ENCODE measurements around the gene PHF23. TPM values are rescaled to one million over a fixed set of nuclear protein-coding genes. Genes with fewer than 3 reads are reported as not detected.
A peak's percentile ranks its signal among the peaks of the same experiment; 100 is the strongest.

PHF23 gene
- total and polyA plus RNA-seq, 2 donors (not counting 1 experiment from before 2014, with no cell fraction given), result 45.4 to 48.7 TPM

DNA sequence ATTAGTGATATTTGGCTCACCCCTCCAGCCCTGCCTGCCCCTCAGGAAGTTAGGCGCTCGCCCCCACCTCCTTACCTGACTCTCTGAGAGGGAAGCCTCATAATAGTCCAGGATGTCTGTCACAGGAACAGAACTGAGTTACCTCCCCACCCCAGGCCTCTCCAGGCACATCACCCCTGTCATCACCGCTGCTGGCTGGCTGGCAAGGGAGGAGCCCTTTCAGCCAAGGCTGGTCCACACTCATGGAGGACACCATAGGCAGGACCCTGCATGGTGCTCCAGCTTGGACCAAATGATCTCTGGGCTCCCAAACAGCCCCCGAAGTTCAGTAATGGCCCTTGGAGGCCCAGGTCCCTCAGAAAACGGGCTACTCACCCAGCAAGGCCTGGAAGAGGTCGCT, 21.1 kb downstream of the PHF23 start:
- Histone ChIP-seq H3K27me3 (ENCODE audit: control insufficient read depth, insufficient read depth, low read length) (no peaks in the 10 kb centered on the region), H4K20me1 (ENCODE audit: control insufficient read depth, extremely low read depth, insufficient read depth, low read length) (no peaks in the 10 kb centered on the region), H3K9me3 (ENCODE audit: control insufficient read depth, insufficient read depth, low read depth, low read length) (no peaks in the 10 kb centered on the region), H3K4me3 (replicated peaks in 1 of 4; ENCODE audit: control extremely low read depth in 1 of 4, insufficient read depth in 1 of 4, low read depth in 3 of 4, low read length in 4 of 4) (peak overlapping the region in 2 of 4 experiments; percentile 52 to 74), H3K4me1 (ENCODE audit: control insufficient read depth, extremely low read depth, insufficient read depth, low read length) (peaks cover 17% of the 10 kb centered on the region), H3K36me3 (ENCODE audit: control insufficient read depth, insufficient read depth, low read length) (peaks cover 14% of the 10 kb centered on the region), H2AFZ (ENCODE audit: low read length) (no peak overlapping the region), H3K27ac (ENCODE audit: insufficient read depth, low read length) (peak overlapping the region; percentile 49), H3K4me2 (ENCODE audit: extremely low read depth, insufficient read depth, low read length) (peak overlapping the region; percentile 78), H3K79me2 (ENCODE audit: control insufficient read depth, insufficient read depth, low read length) (peaks cover 37% of the 10 kb centered on the region), H3K9ac (ENCODE audit: insufficient read depth, low read length) (no peak overlapping the region)
- TF ChIP-seq, protein P1, sequence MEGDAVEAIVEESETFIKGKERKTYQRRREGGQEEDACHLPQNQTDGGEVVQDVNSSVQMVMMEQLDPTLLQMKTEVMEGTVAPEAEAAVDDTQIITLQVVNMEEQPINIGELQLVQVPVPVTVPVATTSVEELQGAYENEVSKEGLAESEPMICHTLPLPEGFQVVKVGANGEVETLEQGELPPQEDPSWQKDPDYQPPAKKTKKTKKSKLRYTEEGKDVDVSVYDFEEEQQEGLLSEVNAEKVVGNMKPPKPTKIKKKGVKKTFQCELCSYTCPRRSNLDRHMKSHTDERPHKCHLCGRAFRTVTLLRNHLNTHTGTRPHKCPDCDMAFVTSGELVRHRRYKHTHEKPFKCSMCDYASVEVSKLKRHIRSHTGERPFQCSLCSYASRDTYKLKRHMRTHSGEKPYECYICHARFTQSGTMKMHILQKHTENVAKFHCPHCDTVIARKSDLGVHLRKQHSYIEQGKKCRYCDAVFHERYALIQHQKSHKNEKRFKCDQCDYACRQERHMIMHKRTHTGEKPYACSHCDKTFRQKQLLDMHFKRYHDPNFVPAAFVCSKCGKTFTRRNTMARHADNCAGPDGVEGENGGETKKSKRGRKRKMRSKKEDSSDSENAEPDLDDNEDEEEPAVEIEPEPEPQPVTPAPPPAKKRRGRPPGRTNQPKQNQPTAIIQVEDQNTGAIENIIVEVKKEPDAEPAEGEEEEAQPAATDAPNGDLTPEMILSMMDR (conservative IDR thresholded peaks at IDR 0.05 in 1 of 2, IDR thresholded peaks at IDR 0.05 in 1 of 2; ENCODE audit: low read depth in 1 of 2, low read length in 2 of 2), result no peak
- TF ChIP-seq EZH2 (IDR thresholded peaks at IDR 0.05; ENCODE audit: low read length, missing control alignments), result no peak
- no peak for DNase-seq (ENCODE audit: low read depth in 2 of 2)

DNA sequence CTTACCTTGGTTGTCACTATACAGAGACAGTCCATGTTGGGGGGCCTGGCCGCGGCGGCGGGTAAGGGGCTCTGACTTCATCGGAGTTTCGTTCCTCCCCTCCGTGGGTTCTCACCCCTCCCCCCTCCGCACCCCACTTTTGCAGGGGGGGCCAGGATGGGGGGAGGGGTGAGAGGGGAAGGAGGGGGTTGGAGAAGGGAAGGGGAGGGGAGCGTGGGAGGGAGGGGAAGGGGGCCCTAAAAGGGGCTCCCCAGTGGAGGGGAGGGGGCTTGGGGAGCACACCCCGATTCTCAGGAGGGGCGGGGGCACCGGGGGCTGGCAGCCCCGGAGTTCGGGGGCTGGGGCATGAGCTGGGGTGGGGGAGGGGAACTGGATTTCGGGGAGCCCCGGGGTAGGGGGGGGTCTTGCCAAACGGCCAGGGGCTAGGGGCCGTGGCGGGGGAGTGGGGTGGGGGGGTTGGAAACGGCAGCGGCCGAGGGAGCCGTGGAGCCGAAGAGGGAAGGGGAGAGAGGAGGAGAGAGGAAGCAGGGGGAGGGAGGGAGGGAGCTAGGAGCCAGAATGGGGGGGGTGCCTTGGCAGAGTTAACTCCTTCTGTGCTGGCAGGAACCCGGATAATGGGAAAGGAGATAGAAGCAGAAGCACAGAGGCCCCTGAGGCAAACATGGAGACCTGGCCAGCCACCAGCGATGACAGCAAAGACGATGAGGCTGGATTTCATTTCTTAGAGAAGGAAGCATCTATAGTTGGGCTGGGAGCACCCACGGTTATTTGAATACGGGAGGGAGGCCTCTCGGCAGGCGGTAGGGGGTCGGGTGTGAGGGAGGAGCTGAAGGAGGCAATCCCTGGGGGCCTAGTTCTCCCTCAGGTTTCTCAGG, 21.9 kb downstream of the PHF23 start:
- Histone ChIP-seq H3K79me2 (ENCODE audit: control insufficient read depth, insufficient read depth, low read length) (peaks cover 36% of the 10 kb centered on the region), H3K4me1 (ENCODE audit: control insufficient read depth, extremely low read depth, insufficient read depth, low read length) (peaks cover 17% of the 10 kb centered on the region), H3K36me3 (ENCODE audit: control insufficient read depth, insufficient read depth, low read length) (peaks cover 8% of the 10 kb centered on the region), H3K27ac (ENCODE audit: insufficient read depth, low read length) (peak overlapping the region; percentile 49), H3K9ac (ENCODE audit: insufficient read depth, low read length) (peak overlapping the region; percentile 63), H3K9me3 (ENCODE audit: control insufficient read depth, insufficient read depth, low read depth, low read length) (no peaks in the 10 kb centered on the region), H3K27me3 (ENCODE audit: control insufficient read depth, insufficient read depth, low read length) (no peaks in the 10 kb centered on the region), H3K4me2 (ENCODE audit: extremely low read depth, insufficient read depth, low read length) (peak overlapping the region; percentile 92), H4K20me1 (ENCODE audit: control insufficient read depth, extremely low read depth, insufficient read depth, low read length) (no peaks in the 10 kb centered on the region), H2AFZ (ENCODE audit: low read length) (peak overlapping the region; percentile 54), H3K4me3 (replicated peaks in 1 of 4; ENCODE audit: control extremely low read depth in 1 of 4, insufficient read depth in 1 of 4, low read depth in 3 of 4, low read length in 4 of 4) (peak overlapping the region; percentile 54 to 78 (median 66))
- no peak for TF ChIP-seq EZH2 (IDR thresholded peaks at IDR 0.05; ENCODE audit: low read length, missing control alignments)
- TF ChIP-seq, protein P1 (conservative IDR thresholded peaks at IDR 0.05 in 1 of 2, IDR thresholded peaks at IDR 0.05 in 1 of 2; ENCODE audit: low read depth in 1 of 2, low read length in 2 of 2), result no peak
- DNase-seq (ENCODE audit: low read depth in 2 of 2), result peak; percentile 76 to 80

DNA sequence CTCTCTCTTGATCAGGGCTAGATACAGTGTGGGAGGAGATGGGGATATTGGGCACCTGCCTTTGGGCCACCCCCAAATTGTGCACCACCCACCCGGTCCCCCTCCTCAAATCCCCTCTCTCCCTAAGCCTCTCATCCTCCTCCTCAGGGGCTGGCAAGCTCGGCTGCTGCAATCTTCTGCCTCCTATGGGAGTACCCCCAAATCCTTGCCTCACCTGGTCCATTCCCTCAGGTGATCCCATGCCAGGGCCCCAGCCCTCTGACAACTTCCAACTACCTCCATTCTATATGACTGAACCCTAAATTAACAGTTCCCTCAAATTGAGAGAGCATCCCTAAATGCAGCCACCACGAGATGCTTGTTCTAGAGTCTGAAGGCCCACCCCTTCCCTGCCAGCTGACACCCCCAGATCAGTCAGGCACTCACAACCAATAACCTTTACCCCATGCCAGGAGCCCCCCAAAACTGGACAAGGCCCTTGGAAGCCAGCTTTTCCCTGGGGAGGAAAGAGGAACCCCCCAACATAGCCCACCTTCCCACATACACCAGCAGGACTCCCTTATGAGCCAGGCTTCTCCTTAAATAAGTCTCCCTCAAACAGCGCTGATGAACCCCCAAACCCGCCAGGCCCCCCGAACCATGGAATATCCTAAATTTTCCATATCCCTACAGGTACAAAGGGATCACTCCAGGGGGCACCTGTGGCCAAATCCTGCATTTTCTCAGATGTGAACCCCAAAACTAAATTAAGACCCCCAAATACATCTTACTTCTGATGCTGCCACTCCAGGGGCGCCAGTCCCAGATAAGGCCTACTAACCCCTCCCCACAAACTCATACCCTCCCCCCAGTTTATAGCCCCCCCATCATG, 22.8 kb downstream of the PHF23 start:
- Histone ChIP-seq H3K4me3 (replicated peaks in 1 of 4; ENCODE audit: control extremely low read depth in 1 of 4, insufficient read depth in 1 of 4, low read depth in 3 of 4, low read length in 4 of 4) (peak overlapping the region; percentile 54 to 78 (median 66)), H4K20me1 (ENCODE audit: control insufficient read depth, extremely low read depth, insufficient read depth, low read length) (no peaks in the 10 kb centered on the region), H2AFZ (ENCODE audit: low read length) (no peak overlapping the region), H3K9ac (ENCODE audit: insufficient read depth, low read length) (peak overlapping the region; percentile 63), H3K4me1 (ENCODE audit: control insufficient read depth, extremely low read depth, insufficient read depth, low read length) (peaks cover 17% of the 10 kb centered on the region), H3K27me3 (ENCODE audit: control insufficient read depth, insufficient read depth, low read length) (no peaks in the 10 kb centered on the region), H3K27ac (ENCODE audit: insufficient read depth, low read length) (peak overlapping the region; percentile 22), H3K36me3 (ENCODE audit: control insufficient read depth, insufficient read depth, low read length) (peaks cover 6% of the 10 kb centered on the region), H3K9me3 (ENCODE audit: control insufficient read depth, insufficient read depth, low read depth, low read length) (no peaks in the 10 kb centered on the region), H3K4me2 (ENCODE audit: extremely low read depth, insufficient read depth, low read length) (peak overlapping the region; percentile 92), H3K79me2 (ENCODE audit: control insufficient read depth, insufficient read depth, low read length) (peaks cover 40% of the 10 kb centered on the region)
- TF ChIP-seq EZH2 (IDR thresholded peaks at IDR 0.05; ENCODE audit: low read length, missing control alignments), result no peak
- TF ChIP-seq, protein P1 (conservative IDR thresholded peaks at IDR 0.05 in 1 of 2, IDR thresholded peaks at IDR 0.05 in 1 of 2; ENCODE audit: low read depth in 1 of 2, low read length in 2 of 2), result no peak
- DNase-seq (ENCODE audit: low read depth in 2 of 2), result no peak
